ENCODE results near the gene LIN7A. TPM values are rescaled to one million over a fixed set of nuclear protein-coding genes. Genes with fewer than 3 reads are reported as not detected.

LIN7A gene
- total RNA-seq, 2 donors from 2014 or later, result 2.2 to 5.4 TPM

GRCh38 chr12:80877721-80878265 is 59.9 kb downstream of the LIN7A start:
- H3K4me1 ChIP-seq (replicated peaks), result no peaks in the 10 kb centered on the region
- TF ChIP-seq CTCF (IDR thresholded peaks at IDR 0.05) (no peak), POLR2AphosphoS5 (IDR thresholded peaks at IDR 0.05) (no peak), POLR2A (IDR thresholded peaks at IDR 0.05) (no peak)
- H3K4me3 ChIP-seq, result no peak overlapping the region
- H3K27me3 ChIP-seq (replicated peaks; ENCODE audit: insufficient read depth), result no peaks in the 10 kb centered on the region
- no peaks in the 10 kb centered on the region for H3K9me3 ChIP-seq
- DNase-seq (ENCODE audit: low spot score), result no peak
- 41% methylated on average over 2 of the region's 2 CpGs for WGBS
- H3K36me3 ChIP-seq, result no peaks in the 10 kb centered on the region
- no peak overlapping the region for H3K27ac ChIP-seq
- intact Hi-C loops (cut with DNase I), result no loop called here

GRCh38 chr12:80872053-80872452 is 65.7 kb downstream of the LIN7A start:
- Histone ChIP-seq H3K36me3 (no peaks in the 10 kb centered on the region), H3K27ac (no peak overlapping the region), H3K4me3 (no peak overlapping the region), H3K9me3 (no peaks in the 10 kb centered on the region), H3K27me3 (replicated peaks; ENCODE audit: insufficient read depth) (no peaks in the 10 kb centered on the region), H3K4me1 (replicated peaks) (no peaks in the 10 kb centered on the region)
- no peak for TF ChIP-seq CTCF (IDR thresholded peaks at IDR 0.05)
- no peak for DNase-seq (ENCODE audit: low spot score)
- intact Hi-C loops (cut with DNase I), result no loop called here

GRCh38 chr12:80869264-80869663 is 68.5 kb downstream of the LIN7A start:
- no peak for TF ChIP-seq POLR2A (IDR thresholded peaks at IDR 0.05)
- TF ChIP-seq POLR2AphosphoS5 (IDR thresholded peaks at IDR 0.05), result no peak
- no peak for TF ChIP-seq CTCF (IDR thresholded peaks at IDR 0.05)
- Histone ChIP-seq H3K4me3 (no peak overlapping the region), H3K27ac (no peak overlapping the region), H3K4me1 (replicated peaks) (no peaks in the 10 kb centered on the region), H3K27me3 (replicated peaks; ENCODE audit: insufficient read depth) (no peaks in the 10 kb centered on the region), H3K36me3 (no peaks in the 10 kb centered on the region), H3K9me3 (no peaks in the 10 kb centered on the region)
- no peak for DNase-seq (ENCODE audit: low spot score)
- 80% methylated on average over 2 of the region's 2 CpGs for WGBS
- intact Hi-C loops (cut with DNase I), result no loop called here

- H3K4me3 ChIP-seq, result no peak overlapping the region
- no peaks in the 10 kb centered on the region for H3K36me3 ChIP-seq
- 89% methylated on average over 1 of the region's 1 CpG for WGBS
- no peak for DNase-seq (ENCODE audit: low spot score)
- H3K4me1 ChIP-seq (replicated peaks), result no peaks in the 10 kb centered on the region
- H3K27me3 ChIP-seq (replicated peaks; ENCODE audit: insufficient read depth), result no peaks in the 10 kb centered on the region
- intact Hi-C loops (cut with DNase I), result no loop called here
- H3K9me3 ChIP-seq, result no peaks in the 10 kb centered on the region
- TF ChIP-seq POLR2AphosphoS5 (IDR thresholded peaks at IDR 0.05), result no peak
- no peak for TF ChIP-seq CTCF (IDR thresholded peaks at IDR 0.05)
- TF ChIP-seq POLR2A (IDR thresholded peaks at IDR 0.05), result no peak
- H3K27ac ChIP-seq, result no peak overlapping the region
Observed at GRCh38 chr12:80868576-80868975, 69.2 kb downstream of the LIN7A start.

- no peak for DNase-seq (ENCODE audit: low spot score)
- 59% methylated on average over 3 of the region's 3 CpGs for WGBS
- no peaks in the 10 kb centered on the region for H3K4me1 ChIP-seq (replicated peaks)
- H3K9me3 ChIP-seq, result no peaks in the 10 kb centered on the region
- no peak overlapping the region for H3K4me3 ChIP-seq
- no peaks in the 10 kb centered on the region for H3K36me3 ChIP-seq
- no peak for TF ChIP-seq POLR2AphosphoS5 (IDR thresholded peaks at IDR 0.05)
- TF ChIP-seq CTCF (IDR thresholded peaks at IDR 0.05), result no peak
- TF ChIP-seq POLR2A (IDR thresholded peaks at IDR 0.05), result no peak
- intact Hi-C loops (cut with DNase I), result no loop called here
- no peaks in the 10 kb centered on the region for H3K27me3 ChIP-seq (replicated peaks; ENCODE audit: insufficient read depth)
- H3K27ac ChIP-seq, result no peak overlapping the region
Observed at GRCh38 chr12:80867941-80868340, 69.8 kb downstream of the LIN7A start.
